IPS DF 4.7 (cell line): Measurements from ENCODE around the gene NECTIN1.

ENCODE experiments used
- DNase-seq: peaks from one replicate; pipeline ENCODE4 v3.0.0-alpha.2; 2013; ENCODE audit warnings: low spot score; ENCODE audit errors: extremely low read depth

NECTIN1 gene

GRCh38 chr11:119755356-119756071 is 26.5 kb upstream of the NECTIN1 start:
- DNase-seq: no peak

DNA sequence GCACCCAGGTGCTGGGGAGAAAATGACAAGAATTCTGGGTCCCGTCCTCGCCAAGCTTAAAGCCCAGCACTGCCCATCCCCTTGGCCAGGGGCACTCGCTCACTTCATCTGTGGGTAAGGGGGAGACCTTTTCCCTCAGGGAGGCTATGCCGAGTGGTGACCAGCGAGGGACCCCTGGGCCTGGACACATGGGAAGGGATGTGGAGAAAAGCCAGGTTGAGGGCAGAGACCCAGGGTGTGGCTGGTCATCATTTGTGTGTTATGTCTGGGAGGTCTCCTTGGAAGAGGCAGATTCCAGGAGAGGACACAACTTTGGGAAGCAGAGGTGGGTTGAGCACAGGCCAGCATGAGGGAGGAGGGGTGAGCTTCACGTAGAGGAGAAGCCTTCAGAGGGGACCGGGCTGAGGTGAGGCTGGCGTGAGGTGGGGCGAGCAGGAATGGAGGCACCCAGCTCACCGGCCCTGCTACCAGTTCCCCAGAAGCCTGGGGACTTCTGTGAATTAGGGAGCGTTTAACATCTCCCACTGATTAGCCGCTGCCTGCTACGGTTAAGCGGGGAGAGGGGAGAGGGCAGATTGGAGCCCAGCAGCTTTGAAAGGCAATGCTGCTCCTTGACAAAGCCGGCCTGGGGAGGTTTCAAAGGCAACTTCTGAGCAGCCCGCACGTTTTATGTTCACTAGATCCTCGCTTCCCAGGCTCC is 25.8 kb upstream of the NECTIN1 start:
- no peak for DNase-seq

- no peak for DNase-seq
Measured at GRCh38 chr11:119754199-119754598, 25.2 kb upstream of the NECTIN1 start.

- DNase-seq: no peak
Measured at GRCh38 chr11:119752946-119753345, 23.9 kb upstream of the NECTIN1 start.

DNA sequence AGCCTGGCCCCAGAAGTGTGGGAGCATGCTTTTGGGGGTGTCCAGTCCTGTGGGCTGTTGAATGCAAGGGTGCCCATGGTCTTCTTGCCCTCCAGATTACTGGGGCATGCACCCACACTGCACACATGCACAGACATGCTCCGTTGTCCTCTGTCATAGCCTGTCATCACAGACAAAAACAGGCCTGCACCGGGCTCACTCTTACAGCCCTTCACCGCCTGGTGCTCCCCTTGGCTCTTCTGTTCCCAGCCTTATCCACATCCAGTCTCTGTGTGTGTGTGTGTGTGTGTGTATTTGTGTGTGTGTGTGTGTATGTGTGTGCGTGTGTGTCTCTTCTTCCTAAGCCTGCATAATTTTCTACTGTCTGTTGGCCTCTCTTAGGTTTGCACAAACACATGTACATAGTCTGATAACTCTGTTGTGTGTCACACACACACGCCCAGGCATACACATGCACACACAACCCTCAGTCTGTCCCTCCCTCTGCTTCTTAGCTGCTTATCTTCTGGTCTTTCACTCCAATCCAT is 23.4 kb upstream of the NECTIN1 start:
- DNase-seq: no peak

GRCh38 chr11:119750056-119750455 is 21.1 kb upstream of the NECTIN1 start:
- no peak for DNase-seq

DNA sequence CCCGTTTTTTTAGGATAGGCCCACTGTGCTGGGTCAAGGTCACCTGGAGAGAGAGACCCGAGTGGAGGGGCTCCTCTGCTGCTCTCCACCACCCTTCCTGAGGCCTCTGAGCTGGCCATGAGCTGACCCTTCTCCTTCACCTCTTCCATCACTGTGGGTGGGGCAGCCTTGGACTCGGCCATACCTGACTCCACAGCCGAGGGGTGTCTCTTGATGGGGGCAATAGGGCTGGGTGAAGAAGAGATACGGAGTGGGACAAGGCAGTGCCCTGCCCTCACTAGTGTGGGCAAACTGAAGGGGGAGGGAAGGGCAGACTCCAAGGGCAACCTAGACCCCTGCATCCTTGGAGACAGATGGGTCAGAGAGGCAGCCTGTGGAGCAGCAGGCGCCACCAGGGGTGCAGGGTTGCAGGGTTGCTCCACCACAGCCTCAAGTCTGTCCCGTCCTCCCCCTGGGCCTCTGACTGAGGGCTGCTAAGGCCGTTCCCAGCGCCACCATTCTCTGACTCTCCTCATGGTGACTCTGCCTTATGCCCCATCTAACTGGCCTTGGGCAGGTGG is 20.1 kb upstream of the NECTIN1 start:
- no peak for DNase-seq

- DNase-seq: no peak
Measured at GRCh38 chr11:119747868-119748660, 19.1 kb upstream of the NECTIN1 start.

DNA sequence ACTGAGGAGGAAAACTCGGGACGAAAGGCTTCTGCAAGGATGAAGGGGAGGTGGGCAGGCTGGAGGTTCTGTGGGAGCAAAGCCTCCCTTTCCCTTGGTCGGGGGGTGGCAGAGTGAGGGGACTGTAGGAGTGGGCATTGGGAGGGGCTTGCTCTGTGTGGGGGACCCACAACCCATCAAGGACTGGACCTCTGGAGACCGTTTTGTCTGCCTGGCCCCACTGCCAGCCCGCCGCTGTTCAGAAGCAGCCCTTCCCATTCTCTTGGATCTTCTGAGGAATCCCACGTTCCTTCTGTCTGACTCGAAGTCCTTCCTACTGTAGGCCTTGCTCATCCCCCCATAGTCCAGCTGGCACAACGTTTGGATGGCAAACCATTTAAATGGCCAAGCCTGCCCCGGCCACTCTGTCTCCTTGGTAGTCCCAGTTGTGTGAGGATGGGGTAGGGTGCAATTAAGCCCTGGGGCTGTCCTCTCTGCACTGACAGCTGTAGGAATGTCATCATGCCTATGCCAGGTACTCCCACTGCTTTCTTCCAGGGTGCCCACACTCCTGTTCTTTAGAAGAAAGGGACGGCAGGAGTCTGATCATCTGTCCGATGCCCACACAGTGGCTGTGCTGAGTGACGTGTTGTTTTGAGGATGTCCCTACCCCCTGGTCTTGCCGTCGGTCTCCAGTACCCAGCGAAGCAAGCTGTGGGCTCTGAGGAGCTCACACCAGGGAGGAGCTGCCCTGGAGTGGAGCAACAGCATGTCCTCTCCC is 17.0 kb upstream of the NECTIN1 start:
- DNase-seq: no peak

DNA sequence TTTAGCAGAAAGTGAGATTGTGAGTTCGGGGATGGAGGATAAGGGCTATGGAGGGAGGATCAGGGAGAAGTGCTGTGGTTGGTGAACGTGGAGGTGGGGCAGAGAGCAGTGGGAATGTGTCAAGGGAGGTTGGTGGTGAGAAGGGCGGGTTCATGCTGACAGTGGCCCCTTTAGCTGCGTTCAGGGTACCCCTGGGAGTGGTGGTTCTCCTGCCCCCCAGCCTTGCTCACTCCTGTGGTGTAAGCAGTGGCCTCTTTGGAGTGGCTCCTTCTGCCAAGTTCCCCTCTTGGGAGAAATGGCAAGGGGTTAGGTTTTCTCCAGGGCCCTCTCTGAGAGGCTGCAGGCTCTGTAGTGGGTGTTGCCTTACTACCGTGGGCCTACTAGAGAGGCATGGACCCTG is 16.1 kb upstream of the NECTIN1 start:
- no peak for DNase-seq

DNA sequence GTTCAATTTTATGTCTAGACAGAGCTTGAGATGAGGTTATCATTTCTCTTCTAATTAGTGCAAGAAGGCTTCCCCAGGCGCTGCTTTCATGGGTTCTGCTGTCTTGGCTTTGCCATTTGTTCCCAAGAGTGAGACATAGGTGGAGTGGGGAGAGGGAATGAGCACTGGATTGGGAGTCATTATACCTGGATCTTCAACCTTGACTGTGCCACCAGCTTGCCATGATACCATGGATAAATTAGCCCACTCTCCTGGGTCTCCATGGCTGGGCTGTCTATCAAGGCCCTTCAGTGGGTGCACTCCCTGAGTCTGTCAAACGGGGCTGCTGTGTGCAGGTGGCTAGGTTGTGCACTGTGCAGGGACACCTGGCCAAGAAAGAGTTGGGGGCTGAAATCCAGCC is 15.6 kb upstream of the NECTIN1 start:
- no peak for DNase-seq

DNA sequence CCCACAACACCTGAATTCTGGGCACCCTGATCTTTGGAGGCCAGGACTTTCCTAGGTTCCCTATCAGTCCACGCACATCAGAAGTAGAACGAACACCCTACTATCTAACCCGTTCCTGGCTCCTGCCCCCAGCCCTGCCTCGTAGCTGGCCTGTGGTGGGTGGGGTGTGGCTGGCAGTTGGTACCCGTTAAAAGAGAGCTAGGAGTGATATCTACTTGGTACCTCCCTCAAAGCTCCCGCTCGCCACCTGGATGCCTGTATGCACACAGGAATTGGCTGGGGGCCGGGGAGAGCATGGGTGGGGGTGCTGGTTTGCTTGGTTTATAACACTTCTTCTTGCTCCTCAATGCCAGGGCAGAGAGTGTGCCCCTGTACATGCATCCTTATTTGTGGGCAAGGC is 14.0 kb upstream of the NECTIN1 start:
- DNase-seq: no peak

GRCh38 chr11:119742263-119742861 is 13.4 kb upstream of the NECTIN1 start:
- no peak for DNase-seq

DNA sequence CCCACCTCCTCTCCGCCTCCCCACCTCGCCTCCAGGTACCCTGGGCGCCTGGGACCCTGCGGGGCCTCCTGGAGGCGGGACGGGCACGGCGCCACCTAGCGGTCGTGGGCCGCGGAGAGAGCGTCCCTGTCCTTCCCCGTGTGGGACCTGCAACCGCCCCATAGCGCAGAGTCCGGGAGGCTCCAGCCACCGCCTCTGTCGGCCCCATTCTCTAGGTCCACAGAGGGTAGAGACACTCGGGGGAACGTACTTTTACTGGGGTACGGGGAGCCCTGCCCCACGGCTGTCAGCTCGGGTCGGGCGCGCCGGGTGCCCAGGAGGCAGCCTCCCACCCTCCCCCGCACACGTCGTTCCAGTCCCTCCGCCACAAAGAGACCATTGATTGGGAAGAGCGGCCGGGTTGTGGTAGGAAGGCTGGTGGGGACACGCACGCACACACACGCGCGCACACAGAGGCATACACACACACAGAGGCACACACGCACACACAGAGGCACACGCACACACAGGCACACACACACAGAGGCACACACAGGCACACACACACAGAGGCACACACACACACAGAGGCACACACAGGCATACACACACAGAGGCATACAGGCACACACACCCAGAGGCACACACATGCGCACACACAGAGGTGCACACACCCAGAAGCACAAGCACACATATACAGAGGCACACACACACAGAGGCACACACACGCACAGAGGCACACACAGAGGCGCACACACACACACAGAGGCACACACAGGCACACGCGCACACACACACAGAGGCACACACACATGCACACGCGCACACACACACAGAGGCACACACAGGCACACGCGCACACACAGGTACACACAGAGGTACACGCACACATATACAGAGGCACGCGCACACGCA is 12.6 kb upstream of the NECTIN1 start:
- no peak for DNase-seq

- DNase-seq: no peak
Measured at GRCh38 chr11:119739975-119740374, 11.0 kb upstream of the NECTIN1 start.

- DNase-seq: no peak
Measured at GRCh38 chr11:119739021-119739703, 10.2 kb upstream of the NECTIN1 start.

DNA sequence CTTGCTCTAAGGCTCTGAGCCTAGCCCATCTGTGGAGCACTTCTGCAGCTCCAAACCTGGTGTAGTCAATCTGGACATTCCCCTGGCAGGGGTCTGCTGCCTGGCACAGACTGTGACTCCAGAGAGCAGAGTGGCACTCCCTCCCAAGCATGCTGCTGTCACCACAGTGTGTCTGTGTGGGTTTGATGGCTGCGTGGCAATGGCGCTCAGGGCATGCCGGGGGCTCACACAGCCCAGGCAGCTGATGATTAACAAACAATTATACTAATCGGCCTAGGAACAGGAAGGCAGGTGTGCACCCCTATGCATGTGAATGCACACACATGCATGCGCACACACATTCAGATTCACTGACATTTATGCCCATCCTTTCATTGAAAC is 9.0 kb upstream of the NECTIN1 start:
- DNase-seq: no peak

DNA sequence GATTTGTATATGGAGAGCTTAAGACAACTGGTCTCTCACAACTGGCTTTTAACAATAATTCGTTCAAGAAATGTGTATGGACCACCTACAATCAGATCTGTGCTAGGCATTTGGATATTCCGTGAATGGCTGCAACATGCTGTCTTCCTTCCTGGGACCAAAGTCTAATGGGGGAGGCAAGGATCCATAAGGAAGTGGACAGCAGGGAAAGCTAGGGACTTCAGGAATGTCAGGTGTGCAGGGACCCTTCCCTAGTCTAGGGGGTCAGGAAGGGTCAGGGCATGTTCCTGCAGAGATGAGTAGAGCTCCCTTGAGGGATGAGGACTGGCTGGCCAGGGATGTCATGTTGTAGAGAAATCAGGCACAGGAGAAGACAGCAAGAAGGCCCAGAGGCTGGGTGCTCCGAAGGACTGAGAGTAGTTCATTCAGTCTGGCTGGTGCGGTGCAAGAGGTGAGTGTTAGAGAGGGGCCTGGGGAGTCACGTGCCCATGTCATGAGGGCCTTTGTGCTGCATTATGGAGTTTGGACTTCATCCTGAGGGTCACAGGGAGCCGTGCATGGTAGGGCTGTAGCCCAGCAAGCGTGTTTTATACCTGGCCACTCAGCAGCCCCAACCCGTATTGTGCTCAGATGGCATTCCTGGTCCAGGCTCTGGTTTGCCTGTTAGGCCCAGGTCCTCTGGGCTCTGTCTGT is 8.5 kb upstream of the NECTIN1 start:
- DNase-seq: no peak
